Erythroblast (primary cell): ENCODE results near the gene KIF26B.

Experiments used
- DNase-seq, 2 experiments: peaks; one replicate each; lab custom pipeline; 2025; lab: John Stamatoyannopoulos, UW
- GATA1 ChIP-seq: IDR thresholded peaks from 2 replicates; pipeline ENCODE4 v1.6.1; 2011; ENCODE audit warnings: low read depth, mild to moderate bottlenecking, control low read depth, low read length, moderate library complexity
- POLR2A ChIP-seq: IDR thresholded peaks from 2 replicates; pipeline ENCODE4 v1.6.1; 2011; ENCODE audit warnings: mild to moderate bottlenecking, low read length

KIF26B gene

DNA sequence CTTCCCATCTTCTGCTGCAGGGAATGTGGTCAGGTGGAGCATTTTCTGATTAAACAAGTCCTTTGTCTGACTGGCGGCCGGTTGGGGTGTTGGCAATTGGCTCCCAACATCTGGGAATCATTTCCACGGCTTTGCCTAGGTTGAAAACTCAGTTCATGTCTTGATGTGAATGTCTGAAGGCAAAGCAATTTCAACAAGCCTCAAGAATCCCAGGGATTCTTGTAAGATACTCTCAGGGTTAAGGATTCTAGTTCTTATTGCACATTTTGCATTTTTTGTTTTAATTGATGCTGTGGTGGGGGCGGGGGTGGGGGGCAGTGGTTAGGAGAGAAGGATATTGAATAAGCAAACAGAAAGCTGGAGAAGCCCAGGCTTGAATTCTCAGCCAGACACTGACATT lies 273.9 kb downstream of the KIF26B start:
- no peak for TF ChIP-seq GATA1
- no peak for DNase-seq

DNA sequence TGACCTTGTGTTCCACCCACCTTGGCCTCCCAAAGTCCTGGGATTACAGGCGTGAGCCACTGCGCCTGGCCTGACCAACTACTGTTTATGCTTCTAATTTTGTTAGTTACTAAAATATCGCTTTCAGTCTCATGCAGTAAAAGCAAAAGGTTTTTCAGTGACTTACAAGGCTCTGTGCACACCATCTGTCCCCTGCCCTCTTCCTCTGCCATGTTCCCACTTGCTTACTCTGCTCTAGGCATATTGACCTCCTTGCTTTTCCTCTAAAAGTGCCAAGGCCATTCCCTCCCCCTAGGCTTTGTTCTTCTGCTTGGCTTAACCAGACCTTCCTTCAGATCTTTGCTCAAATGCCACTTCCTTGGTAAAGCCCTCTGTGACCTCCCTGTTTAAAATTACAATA lies 276.9 kb downstream of the KIF26B start:
- DNase-seq, result no peak
- no peak for TF ChIP-seq GATA1

DNA sequence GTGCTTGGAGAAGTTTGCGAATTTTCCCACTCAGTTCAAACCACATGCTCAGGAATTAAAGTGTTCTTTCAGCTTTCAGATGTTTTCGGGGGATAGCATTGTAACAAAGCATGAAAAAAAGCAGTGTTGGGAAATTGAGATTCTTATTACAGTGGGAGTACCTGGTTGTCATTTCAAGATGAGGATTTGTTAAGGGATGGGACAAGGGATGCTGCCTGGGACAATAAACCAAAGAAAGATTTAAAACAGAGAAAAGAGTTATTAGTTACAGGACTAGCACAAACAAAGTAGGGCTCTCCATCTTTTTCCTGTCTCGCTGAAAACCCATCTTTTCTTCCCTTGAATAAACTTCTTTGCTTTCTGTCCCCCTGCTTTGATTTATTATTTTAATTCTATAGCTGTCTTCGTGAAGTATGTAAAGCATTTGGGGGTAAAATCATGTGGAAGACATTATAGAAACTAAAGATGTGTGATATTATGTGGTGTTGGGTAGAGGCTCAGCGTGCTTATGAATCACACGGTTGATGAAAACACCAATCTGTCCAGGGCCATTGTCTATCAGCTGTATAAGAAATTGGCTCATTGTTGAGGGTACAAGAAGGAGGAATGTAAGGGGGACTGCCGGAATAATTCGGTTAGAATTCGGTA lies 277.6 kb downstream of the KIF26B start:
- no peak for DNase-seq
- no peak for TF ChIP-seq POLR2A
- TF ChIP-seq GATA1, result no peak

DNA sequence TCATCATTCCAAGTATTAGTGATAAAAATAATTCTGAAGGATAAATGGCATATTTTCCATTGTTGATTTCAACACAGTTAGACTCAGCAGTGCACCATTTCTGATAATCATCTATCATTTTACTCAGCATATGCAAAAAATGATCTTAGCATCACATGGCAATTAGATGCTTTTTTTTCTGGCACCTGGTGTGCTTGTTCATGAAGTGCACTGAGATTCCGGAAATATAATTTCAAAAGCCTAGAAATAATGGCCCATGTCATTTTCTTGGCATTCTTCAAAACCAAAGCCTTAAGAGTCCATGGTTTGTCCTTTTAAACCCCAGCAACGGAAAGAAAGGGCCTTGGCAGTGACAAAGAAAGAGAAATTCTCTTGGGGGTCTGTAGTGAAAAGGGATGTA lies 278.8 kb downstream of the KIF26B start:
- DNase-seq, result no peak
- no peak for TF ChIP-seq GATA1
- no peak for TF ChIP-seq POLR2A

DNA sequence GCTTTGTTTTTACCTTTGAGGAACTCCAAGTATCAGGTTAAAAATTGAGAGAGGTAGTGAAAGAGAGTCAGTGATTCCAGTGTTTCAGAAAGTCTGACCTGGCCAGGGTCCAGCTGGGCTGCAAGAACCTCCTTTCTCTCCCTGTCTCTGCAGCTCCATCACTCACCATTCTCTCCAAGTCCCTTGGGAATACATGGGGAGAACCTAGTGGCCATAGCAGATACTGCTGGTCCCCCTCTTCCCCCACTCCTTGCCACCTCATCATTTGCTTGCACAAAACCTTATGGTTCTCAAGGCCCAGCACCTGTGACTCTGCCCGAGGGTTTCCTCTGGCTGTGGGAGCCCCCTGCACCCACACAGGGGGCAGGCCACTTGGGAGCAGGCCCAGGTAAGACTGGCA lies 279.5 kb downstream of the KIF26B start:
- DNase-seq, result no peak
- no peak for TF ChIP-seq GATA1
- TF ChIP-seq POLR2A, result no peak

DNA sequence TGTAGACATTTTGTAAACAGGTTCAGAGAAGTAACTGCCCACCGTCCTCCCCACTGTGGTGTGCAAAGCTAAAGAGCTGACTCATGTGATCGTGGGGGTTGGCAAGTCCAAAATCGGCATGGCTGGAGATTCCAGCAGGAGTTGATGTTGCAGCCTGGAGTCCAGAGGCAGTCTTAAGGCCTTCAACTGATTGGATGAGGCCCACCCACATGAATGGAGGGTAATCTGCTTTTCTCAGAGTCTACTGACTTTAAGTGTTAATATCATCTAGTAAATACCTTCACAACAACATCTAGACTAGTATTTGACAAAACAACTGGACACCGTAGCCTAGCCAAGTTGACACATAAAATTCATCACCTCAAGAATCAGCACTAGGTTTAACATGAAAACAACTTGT lies 281.6 kb downstream of the KIF26B start:
- no peak for DNase-seq
- TF ChIP-seq POLR2A (no peak), GATA1 (no peak)

DNA sequence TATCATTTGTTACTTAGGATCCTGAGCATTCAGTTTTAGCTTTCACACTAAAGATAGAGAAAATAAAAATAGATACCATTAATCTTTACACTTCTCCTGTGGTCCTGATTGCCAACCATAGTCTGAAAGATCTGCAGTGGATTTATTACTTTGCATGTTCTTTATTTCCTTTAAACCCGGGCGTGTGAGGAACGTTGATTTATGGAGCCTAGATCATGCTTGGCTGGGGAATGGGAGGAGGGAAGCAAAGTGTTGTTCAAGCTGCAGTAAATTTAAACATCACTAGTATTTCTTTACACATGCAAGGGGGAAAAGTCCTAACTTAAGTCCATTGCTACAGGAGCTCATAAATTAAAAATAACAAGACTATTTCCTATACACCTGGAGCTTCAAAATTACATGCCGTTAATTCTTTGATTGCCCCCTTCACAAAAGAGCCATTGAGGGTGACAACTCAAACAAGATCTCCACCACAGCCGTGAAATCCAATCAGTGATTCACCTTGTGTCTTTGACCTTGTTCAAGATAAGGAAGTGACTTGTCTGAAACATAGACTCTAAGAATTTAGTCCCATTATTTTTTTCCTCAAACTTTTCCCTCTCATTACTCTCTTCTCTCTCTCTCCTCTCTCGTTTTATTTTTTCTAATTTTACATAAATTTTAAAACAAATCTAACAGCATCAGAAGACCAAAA lies 282.7 kb downstream of the KIF26B start:
- DNase-seq, result no peak
- no peak for TF ChIP-seq GATA1
- TF ChIP-seq POLR2A, result no peak

DNA sequence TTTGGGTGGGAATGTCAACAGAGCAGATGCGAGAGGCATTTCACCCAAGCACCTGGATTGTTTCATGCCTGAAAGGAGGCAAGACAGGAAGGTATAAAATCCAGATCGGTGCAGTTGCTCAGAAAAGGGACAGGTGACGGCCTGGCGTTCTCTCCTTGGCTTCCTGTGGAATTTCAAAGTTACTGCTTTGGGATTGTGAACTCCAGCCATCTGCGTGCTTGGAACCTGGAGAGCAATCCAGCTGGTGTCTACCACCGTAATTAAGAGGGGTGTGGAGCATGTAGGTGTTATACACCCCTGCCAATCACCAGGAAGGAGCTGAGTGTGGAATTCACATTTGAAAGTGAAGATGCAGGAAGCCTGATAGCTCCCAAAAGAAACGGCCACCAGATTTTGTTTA lies 286.1 kb downstream of the KIF26B start:
- DNase-seq, result no peak
- no peak for TF ChIP-seq GATA1
- TF ChIP-seq POLR2A, result no peak

DNA sequence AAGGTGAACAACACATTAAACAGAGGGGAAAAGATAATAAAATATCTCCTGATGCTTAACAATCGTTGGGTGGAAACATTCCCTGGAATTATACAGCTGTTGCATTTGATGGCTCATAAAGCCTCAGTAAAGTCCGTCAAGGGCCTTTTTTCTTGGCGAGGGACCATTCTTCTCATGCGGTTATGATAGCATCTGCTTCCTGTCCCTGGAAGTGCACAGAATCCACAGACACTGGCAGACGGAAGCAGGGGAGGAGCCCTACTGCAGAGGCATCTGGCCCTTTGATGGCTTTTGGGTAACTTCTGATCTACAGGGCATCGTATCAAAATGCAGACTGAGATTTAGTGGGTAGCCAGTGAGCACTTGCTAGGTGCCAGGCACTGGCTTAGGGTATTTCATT lies 286.9 kb downstream of the KIF26B start:
- no peak for DNase-seq

DNA sequence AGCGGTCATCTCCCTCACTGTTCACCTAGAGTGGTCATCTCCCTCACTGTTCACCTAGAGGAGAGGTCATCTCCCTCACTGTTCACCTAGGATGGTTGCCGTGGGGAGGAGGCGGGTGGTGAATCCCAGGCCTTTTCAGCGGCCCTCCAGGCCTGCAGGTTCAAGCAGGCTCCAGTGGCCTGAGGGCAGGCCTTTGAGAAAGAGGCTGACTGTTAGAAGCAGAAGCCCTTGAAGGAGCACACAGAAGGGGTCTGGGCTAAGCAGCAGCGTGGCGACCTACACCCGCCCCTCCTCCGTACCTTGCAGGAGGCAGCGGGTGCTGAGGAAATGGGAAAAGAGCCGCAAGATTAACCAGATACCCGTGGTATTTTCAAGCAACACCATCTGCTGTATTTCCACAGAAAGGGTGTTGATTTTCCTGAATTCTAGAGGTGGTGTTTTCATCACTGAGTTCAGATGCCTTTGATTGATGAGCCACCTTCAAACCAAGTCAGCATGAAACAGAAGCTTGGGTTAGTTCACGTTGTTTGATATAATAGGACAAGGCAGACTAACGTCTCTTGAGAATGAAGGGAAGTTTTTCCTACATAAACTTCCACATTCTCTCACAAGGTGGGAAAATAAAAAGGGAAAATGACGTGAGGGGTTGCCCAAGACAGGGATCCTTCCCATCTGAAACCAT lies 289.5 kb downstream of the KIF26B start:
- DNase-seq, result no peak
- TF ChIP-seq POLR2A, result no peak
- TF ChIP-seq GATA1, result no peak

More for the DNA sequence above, 286.9 kb downstream of the KIF26B start:
- TF ChIP-seq GATA1 (no peak), POLR2A (no peak)

DNA sequence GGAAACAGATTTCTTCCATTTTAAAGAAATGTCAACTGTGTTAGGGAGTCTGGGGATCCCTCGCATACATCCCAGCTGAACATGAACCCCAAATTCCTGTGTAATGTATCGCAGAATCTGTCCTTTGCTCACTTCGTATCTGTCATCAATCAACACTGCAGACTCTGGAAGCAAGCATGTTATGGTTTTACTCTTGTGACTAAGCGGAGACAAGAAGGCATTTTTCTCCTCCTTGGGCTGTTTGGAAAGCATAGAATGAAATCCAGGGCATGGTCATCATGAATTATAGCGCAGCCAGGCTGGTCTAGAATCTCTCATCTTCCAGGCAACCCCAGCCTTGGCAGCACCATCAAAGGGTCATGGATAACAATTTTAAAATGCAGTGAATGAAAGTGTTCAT lies 290.2 kb downstream of the KIF26B start:
- TF ChIP-seq GATA1, result no peak
- TF ChIP-seq POLR2A, result no peak
- DNase-seq, result no peak

DNA sequence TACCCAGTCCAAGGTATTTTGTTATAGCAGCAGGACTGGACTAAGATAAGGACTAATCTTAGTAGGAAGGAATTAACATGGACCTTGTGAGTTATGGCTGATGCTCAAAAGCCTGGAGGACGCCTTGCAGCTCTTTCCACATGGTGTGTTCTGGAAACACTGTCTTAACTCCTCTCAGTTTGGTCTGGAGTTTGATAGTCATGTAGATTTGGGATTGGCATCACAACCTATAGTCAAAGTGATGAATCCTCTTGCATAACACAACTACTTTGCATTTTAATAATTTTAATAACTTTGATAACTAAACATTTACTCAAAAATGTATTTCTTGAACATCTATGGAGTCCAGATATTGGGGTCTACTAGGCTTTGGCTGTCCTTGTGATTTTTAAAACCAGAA lies 293.7 kb downstream of the KIF26B start:
- DNase-seq, result no peak
- TF ChIP-seq GATA1 (no peak), POLR2A (no peak)

DNA sequence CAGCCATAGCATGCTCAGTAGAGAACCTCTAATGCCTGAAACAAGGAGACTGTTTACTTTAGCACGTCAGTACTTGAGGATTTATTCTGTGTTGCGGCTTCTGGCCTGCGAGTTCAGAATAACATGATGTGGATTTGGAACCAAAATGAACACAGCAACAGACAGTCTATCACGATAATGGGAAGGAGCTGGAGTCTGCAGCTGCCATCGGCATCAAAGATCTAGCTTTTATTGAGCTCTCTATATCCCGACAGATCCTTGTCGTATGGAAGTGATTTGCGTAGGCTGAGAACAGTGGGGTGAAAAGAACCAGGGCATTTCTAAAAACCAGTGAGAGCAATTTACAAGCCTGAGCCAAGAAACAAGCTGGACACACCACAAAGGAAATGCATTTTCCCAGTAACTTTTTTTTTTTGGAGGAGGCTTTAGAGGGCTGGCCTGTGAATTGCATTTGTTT lies 294.2 kb downstream of the KIF26B start:
- no peak for DNase-seq
- TF ChIP-seq GATA1 (no peak), POLR2A (no peak)

DNA sequence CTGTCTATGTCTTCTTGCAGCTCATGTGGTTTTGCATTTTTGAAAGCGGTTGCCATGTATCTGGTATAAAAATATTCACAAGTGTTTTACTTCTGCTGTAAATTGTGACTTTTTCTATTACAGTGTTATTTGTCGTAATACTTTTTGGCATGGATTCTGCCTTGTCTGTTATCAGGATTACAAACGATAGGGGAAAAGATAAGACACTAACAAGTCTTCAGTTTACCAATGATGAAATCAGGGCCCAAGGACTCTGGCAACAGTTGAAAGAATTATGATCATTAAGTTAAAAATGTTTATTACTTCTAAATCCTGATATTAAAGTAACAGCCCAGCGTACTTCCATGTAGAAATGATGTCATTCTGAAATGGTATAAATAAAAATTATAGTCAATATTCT lies 298.8 kb downstream of the KIF26B start:
- no peak for TF ChIP-seq GATA1
- no peak for TF ChIP-seq POLR2A
- DNase-seq, result no peak

DNA sequence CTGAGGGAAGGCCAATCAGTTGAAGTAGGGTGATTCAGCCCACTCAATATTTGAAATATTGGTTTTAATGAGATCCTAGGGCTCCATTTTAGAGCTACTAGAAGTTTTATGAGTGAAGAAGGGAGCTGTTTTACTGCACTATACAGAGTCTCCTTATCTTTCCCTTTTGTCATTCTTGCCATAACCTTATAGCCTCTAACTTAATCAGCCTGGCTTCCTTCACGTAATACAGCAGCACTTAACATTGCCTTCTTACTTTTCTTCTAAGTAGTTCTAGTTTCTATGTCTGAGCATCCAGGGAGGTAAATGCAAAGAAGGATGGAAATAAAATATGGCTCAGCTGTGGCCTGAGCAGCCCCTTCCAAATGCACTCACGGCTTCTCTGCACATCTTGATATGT lies 299.3 kb downstream of the KIF26B start:
- DNase-seq, result no peak
- TF ChIP-seq POLR2A, result no peak
- TF ChIP-seq GATA1, result no peak
